HK-2 (cell line): ENCODE data around the gene MDH1.
"Not testable (repeated sequence)": the region's sequence is repeated elsewhere in the genome, so short reads cannot be mapped to it uniquely, and the experiment has no call there.

Experiments
- DNase-seq: peaks from one replicate; pipeline ENCODE4 v3.0.0-alpha.2; 2018; ENCODE audit not compliant: unreplicated experiment

The MDH1 gene

GRCh38 chr2:63588385-63589147 is at the start of gene MDH1, which contains the start of gene WDPCP:
Gene MDH1, plus strand, starts transcription at chr2:63588963. Its CDS starts 81 bp downstream, at chr2:63589044.
Gene WDPCP, minus strand, starts transcription at chr2:63588477. Its CDS starts 206 bp downstream, at chr2:63588271.
- peak; percentile 94 for DNase-seq

- no peak for DNase-seq
Observed at GRCh38 chr2:63539416-63540162, 49.2 kb upstream of the MDH1 start.

- no peak for DNase-seq
Observed at GRCh38 chr2:63544017-63544627, 44.6 kb upstream of the MDH1 start.

GRCh38 chr2:63545023-63545422 is 43.7 kb upstream of the MDH1 start:
- no peak for DNase-seq

- no peak for DNase-seq
Observed at GRCh38 chr2:63553049-63553448, 35.7 kb upstream of the MDH1 start.

GRCh38 chr2:63555299-63555698 is 33.5 kb upstream of the MDH1 start:
- no peak for DNase-seq

- no peak for DNase-seq
Observed at GRCh38 chr2:63555931-63556330, 32.8 kb upstream of the MDH1 start.

- not testable (repeated sequence) for DNase-seq
Observed at GRCh38 chr2:63557819-63558218, 30.9 kb upstream of the MDH1 start.

- DNase-seq, result not testable (repeated sequence)
Observed at GRCh38 chr2:63558922-63559321, 29.8 kb upstream of the MDH1 start.

- DNase-seq, result no peak
Observed at GRCh38 chr2:63562751-63563150, 26.0 kb upstream of the MDH1 start.

GRCh38 chr2:63569740-63570139 is 19.0 kb upstream of the MDH1 start:
- DNase-seq, result no peak

GRCh38 chr2:63571291-63571690 is 17.5 kb upstream of the MDH1 start:
- no peak for DNase-seq

GRCh38 chr2:63572001-63572400 is 16.8 kb upstream of the MDH1 start:
- DNase-seq, result no peak

- DNase-seq, result not testable (repeated sequence)
Observed at GRCh38 chr2:63573026-63573425, 15.7 kb upstream of the MDH1 start.

- DNase-seq, result not testable (repeated sequence)
Observed at GRCh38 chr2:63573726-63574345, 14.9 kb upstream of the MDH1 start.

- no peak for DNase-seq
Observed at GRCh38 chr2:63576546-63576945, 12.2 kb upstream of the MDH1 start.

- DNase-seq, result no peak
Observed at GRCh38 chr2:63578767-63579166, 10.0 kb upstream of the MDH1 start.

GRCh38 chr2:63580651-63581297 is 8.0 kb upstream of the MDH1 start:
- DNase-seq, result no peak

- no peak for DNase-seq
Observed at GRCh38 chr2:63581298-63581961, 7.3 kb upstream of the MDH1 start.

GRCh38 chr2:63582873-63583272 is 5.9 kb upstream of the MDH1 start:
- no peak for DNase-seq

GRCh38 chr2:63587814-63588384 is 864 bp upstream of the MDH1 start:
- DNase-seq, result no peak
